Neural cell (in vitro differentiated cells): ENCODE measurements around the gene ADARB2. TPM values are rescaled to one million over a fixed set of nuclear protein-coding genes. Genes with fewer than 3 reads are reported as not detected.

Experiments used
- H2AFZ ChIP-seq: fragments of 200-600, 300-800 bp; sonication (generic), shearing (Covaris generic); 2 replicates; pipeline ENCODE4 v1.6.0; 2014; ENCODE audit warnings: low read depth, mild to moderate bottlenecking, antibody characterized with exemption, low read length, moderate library complexity
- H3F3A ChIP-seq: fragments of 200-600 bp; shearing (Covaris generic); 2 replicates; pipeline ENCODE4 v1.6.1; 2016; ENCODE audit warnings: mild to moderate bottlenecking, moderate library complexity, mixed read lengths, antibody characterized with exemption, low read length; ENCODE audit not compliant: insufficient read depth, poor library complexity, severe bottlenecking
- H3K27ac ChIP-seq: fragments of 200-600, 300-800 bp; sonication (generic), shearing (Covaris generic); 2 replicates; pipeline ENCODE4 v1.5.1; 2014; ENCODE audit warnings: mild to moderate bottlenecking, low read length, moderate library complexity
- H3K27me3 ChIP-seq: fragments of 300-800, 200-600 bp; sonication (generic), shearing (Covaris generic); 2 replicates; pipeline ENCODE4 v1.6.0; 2014; ENCODE audit warnings: mild to moderate bottlenecking, low read depth, low read length, moderate library complexity; ENCODE audit not compliant: insufficient read depth
- H3K36me3 ChIP-seq: fragments of 300-800, 200-600 bp; sonication (generic), shearing (Covaris generic); 2 replicates; pipeline ENCODE4 v1.5.1; 2014; ENCODE audit warnings: mild to moderate bottlenecking, antibody characterized with exemption, low read length, moderate library complexity; ENCODE audit not compliant: insufficient read depth
- H3K4me2 ChIP-seq: fragments of 300-800, 200-600 bp; sonication (generic), shearing (Covaris generic); 2 replicates; pipeline ENCODE4 v1.6.0; 2014; ENCODE audit warnings: mild to moderate bottlenecking, low read length
- H3K4me3 ChIP-seq: fragments of 300-800, 200-600 bp; sonication (generic), shearing (Covaris generic); 2 replicates; pipeline ENCODE4 v1.5.1; 2014; ENCODE audit warnings: mild to moderate bottlenecking, low read length, moderate library complexity
- H3K79me2 ChIP-seq: fragments of 200-600 bp; shearing (Covaris generic); replicated peaks from 2 replicates; pipeline ENCODE4 v1.6.0; 2014; ENCODE audit warnings: mild to moderate bottlenecking, low read length, moderate library complexity; ENCODE audit not compliant: insufficient read depth
- H3K9ac ChIP-seq: fragments of 300-800, 200-600 bp; sonication (generic), shearing (Covaris generic); 2 replicates; pipeline ENCODE4 v1.6.1; 2016; ENCODE audit warnings: mild to moderate bottlenecking, low read length, mixed read lengths
- H3K9me2 ChIP-seq: fragments of 200-600 bp; shearing (Covaris generic); 2 replicates; pipeline ENCODE4 v1.6.1; 2016; ENCODE audit warnings: mild to moderate bottlenecking, low read length, mixed read lengths; ENCODE audit not compliant: insufficient read depth
- H3K9me3 ChIP-seq: fragments of 200-600, 300-800 bp; sonication (generic), shearing (Covaris generic); 2 replicates; pipeline ENCODE4 v1.6.1; 2016; ENCODE audit warnings: mild to moderate bottlenecking, mixed run types, low read length, moderate library complexity, mixed read lengths
- H4K20me1 ChIP-seq: fragments of 200-600 bp; shearing (Covaris generic); 2 replicates; pipeline ENCODE4 v1.6.1; 2016; ENCODE audit warnings: mild to moderate bottlenecking, mixed run types; ENCODE audit not compliant: insufficient read depth
- EP300 ChIP-seq: fragments of 450-650 bp; conservative IDR thresholded peaks from 2 replicates; pipeline ENCODE4 v1.6.1; 2014; ENCODE audit warnings: antibody characterized with exemption, mild to moderate bottlenecking, moderate library complexity; ENCODE audit not compliant: poor library complexity, severe bottlenecking
- EZH2 ChIP-seq: fragments of 200-600, 300-800 bp; shearing (Covaris generic), sonication (generic); IDR thresholded peaks from 2 replicates; pipeline ENCODE4 v1.6.1; 2014; ENCODE audit warnings: antibody characterized with exemption, low read length, borderline replicate concordance, mild to moderate bottlenecking; ENCODE audit not compliant: insufficient read depth, poor library complexity, severe bottlenecking
- MXI1 ChIP-seq: fragments of 450-650 bp; conservative IDR thresholded peaks from 2 replicates; pipeline ENCODE4 v1.6.1; 2014; ENCODE audit warnings: antibody characterized with exemption, mild to moderate bottlenecking; ENCODE audit not compliant: poor library complexity, severe bottlenecking
- POLR2AphosphoS5 ChIP-seq: IDR thresholded peaks from 2 replicates; pipeline ENCODE4 v1.6.1; 2012
- RAD21 ChIP-seq: fragments of 450-650 bp; conservative IDR thresholded peaks from 2 replicates; pipeline ENCODE4 v1.6.1; 2014; ENCODE audit warnings: antibody characterized with exemption, mild to moderate bottlenecking, moderate library complexity
- SMC3 ChIP-seq: fragments of 450-650 bp; conservative IDR thresholded peaks from 2 replicates; pipeline ENCODE4 v1.6.1; 2014; ENCODE audit warnings: antibody characterized with exemption, mild to moderate bottlenecking, moderate library complexity; ENCODE audit not compliant: poor library complexity
- TAF1 ChIP-seq: IDR thresholded peaks from 2 replicates; pipeline ENCODE4 v1.6.1; 2012; ENCODE audit warnings: low read depth
- polyA plus RNA-seq: library from polyadenylated mRNA; depleted of rRNA; stranded (reverse); fragments of >200 nt; gene quantifications from 2 replicates; pipeline ENCODE4 v1.2.3, GENCODE V29; 2014
- TF ChIP-seq, protein P1 (sequence below): fragments of 450-650 bp; IDR thresholded peaks from 2 replicates; pipeline ENCODE4 v1.5.1; 2014; ENCODE audit warnings: antibody characterized with exemption, mild to moderate bottlenecking, moderate library complexity; ENCODE audit not compliant: poor library complexity, severe bottlenecking
- TF ChIP-seq, protein P2 (sequence below): IDR thresholded peaks from 2 replicates; pipeline ENCODE4 v1.6.1; 2012; ENCODE audit warnings: borderline replicate concordance

ADARB2 gene
- polyA plus RNA-seq, 1 donor from 2014 or later, result 3.6 TPM

DNA sequence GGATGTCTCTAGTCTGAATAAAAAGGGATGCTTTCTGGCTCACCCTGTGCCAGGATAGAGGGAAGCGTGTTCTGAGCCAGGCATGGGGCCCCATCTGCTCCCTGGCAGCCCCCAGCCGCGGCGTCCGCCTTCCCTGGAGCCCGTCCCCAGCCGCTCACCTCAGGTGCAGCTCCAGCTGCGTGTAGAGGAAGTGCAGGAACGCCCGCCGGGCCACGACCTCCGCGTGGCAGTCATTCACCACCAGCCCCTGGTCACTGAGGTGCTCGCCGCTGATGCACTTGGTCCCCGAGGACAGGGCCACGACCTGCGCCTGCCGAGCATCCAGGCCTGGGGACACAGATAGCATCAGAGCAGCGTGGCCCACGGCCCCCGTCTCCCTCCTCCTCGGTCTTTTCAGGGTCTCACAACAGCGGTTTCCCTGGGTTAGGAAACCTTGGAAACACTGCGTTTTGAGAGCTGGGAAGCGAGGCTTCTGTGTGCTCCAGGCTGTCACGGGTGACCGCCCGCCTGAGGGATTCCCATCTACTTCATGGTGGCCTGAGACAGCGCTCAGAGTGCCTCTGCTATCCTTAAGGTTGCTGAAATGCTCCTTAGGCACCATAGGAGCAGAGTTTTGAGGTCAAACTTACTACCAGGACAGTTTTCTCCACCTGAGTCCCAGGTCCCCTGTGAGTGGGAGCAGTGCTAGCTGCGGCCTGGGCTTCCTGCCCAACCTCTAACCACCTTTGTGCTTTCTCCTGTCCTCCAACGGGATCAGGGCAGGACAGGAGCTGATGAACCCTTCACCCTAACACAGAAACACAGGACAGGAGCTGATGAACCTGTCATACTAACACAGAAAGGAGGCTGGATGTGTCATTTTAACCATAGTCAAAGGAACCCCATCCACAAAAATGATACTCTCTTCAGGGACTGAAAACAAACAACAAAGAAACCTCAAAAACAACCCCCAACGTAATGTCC, 495.1 kb downstream of the ADARB2 start:
- Histone ChIP-seq H3K9me3 (no peaks in the 10 kb centered on the region), H3K4me3 (no peak overlapping the region), H3K79me2 (no peaks in the 10 kb centered on the region), H2AFZ (no peak overlapping the region), H3K9ac (no peak overlapping the region), H3K27ac (no peak overlapping the region), H4K20me1 (no peaks in the 10 kb centered on the region), H3K4me2 (no peak overlapping the region), H3K27me3 (peaks cover 5% of the 10 kb centered on the region), H3F3A (no peaks in the 10 kb centered on the region), H3K9me2 (no peaks in the 10 kb centered on the region), H3K36me3 (no peaks in the 10 kb centered on the region)
- TF ChIP-seq SMC3 (no peak), MXI1 (no peak), EZH2 (no peak), POLR2AphosphoS5 (no peak), RAD21 (no peak), EP300 (no peak), TAF1 (no peak)
- TF ChIP-seq, protein P1, sequence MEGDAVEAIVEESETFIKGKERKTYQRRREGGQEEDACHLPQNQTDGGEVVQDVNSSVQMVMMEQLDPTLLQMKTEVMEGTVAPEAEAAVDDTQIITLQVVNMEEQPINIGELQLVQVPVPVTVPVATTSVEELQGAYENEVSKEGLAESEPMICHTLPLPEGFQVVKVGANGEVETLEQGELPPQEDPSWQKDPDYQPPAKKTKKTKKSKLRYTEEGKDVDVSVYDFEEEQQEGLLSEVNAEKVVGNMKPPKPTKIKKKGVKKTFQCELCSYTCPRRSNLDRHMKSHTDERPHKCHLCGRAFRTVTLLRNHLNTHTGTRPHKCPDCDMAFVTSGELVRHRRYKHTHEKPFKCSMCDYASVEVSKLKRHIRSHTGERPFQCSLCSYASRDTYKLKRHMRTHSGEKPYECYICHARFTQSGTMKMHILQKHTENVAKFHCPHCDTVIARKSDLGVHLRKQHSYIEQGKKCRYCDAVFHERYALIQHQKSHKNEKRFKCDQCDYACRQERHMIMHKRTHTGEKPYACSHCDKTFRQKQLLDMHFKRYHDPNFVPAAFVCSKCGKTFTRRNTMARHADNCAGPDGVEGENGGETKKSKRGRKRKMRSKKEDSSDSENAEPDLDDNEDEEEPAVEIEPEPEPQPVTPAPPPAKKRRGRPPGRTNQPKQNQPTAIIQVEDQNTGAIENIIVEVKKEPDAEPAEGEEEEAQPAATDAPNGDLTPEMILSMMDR, result no peak
- TF ChIP-seq, protein P2, sequence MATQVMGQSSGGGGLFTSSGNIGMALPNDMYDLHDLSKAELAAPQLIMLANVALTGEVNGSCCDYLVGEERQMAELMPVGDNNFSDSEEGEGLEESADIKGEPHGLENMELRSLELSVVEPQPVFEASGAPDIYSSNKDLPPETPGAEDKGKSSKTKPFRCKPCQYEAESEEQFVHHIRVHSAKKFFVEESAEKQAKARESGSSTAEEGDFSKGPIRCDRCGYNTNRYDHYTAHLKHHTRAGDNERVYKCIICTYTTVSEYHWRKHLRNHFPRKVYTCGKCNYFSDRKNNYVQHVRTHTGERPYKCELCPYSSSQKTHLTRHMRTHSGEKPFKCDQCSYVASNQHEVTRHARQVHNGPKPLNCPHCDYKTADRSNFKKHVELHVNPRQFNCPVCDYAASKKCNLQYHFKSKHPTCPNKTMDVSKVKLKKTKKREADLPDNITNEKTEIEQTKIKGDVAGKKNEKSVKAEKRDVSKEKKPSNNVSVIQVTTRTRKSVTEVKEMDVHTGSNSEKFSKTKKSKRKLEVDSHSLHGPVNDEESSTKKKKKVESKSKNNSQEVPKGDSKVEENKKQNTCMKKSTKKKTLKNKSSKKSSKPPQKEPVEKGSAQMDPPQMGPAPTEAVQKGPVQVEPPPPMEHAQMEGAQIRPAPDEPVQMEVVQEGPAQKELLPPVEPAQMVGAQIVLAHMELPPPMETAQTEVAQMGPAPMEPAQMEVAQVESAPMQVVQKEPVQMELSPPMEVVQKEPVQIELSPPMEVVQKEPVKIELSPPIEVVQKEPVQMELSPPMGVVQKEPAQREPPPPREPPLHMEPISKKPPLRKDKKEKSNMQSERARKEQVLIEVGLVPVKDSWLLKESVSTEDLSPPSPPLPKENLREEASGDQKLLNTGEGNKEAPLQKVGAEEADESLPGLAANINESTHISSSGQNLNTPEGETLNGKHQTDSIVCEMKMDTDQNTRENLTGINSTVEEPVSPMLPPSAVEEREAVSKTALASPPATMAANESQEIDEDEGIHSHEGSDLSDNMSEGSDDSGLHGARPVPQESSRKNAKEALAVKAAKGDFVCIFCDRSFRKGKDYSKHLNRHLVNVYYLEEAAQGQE, result no peak

DNA sequence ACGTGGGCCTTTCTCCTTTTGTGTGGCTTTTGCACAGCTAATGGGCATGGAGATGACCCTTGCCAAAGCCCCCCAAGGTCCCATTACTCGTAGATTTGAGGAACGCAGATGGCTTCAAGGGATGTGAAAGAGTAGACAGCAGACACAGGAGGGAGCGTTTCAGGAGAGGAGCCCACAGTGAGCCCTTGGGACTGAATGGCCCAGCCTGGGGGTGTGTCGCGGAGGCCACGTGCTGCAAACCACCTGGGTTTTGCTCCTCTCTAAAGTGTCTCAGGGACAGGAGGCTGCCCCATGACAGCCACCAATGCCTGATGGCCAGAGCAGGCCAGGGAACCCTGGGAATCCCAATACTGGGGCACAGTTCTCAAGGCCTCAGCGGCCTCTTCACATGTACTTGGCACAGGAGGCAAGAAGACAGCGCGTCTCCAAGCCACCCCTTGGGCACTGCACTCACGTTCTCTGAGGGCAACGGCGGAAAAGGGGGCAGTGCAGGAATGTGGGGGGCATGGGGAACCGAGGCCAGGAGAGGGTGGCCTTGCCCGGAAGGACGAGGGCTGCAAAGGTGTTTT, 495.9 kb downstream of the ADARB2 start:
- Histone ChIP-seq H3K9me3 (no peaks in the 10 kb centered on the region), H3K27ac (no peak overlapping the region), H3F3A (no peaks in the 10 kb centered on the region), H4K20me1 (no peaks in the 10 kb centered on the region), H2AFZ (no peak overlapping the region), H3K4me2 (no peak overlapping the region), H3K9ac (no peak overlapping the region), H3K36me3 (no peaks in the 10 kb centered on the region), H3K27me3 (peaks cover 5% of the 10 kb centered on the region), H3K9me2 (no peaks in the 10 kb centered on the region), H3K79me2 (no peaks in the 10 kb centered on the region), H3K4me3 (no peak overlapping the region)
- TF ChIP-seq, protein P2, result no peak
- TF ChIP-seq EZH2 (no peak), POLR2AphosphoS5 (no peak), EP300 (no peak), RAD21 (no peak), SMC3 (no peak), TAF1 (no peak), MXI1 (no peak)
- TF ChIP-seq, protein P1, result no peak
